ENCODE data around the gene UQCC5.

The UQCC5 gene

DNA sequence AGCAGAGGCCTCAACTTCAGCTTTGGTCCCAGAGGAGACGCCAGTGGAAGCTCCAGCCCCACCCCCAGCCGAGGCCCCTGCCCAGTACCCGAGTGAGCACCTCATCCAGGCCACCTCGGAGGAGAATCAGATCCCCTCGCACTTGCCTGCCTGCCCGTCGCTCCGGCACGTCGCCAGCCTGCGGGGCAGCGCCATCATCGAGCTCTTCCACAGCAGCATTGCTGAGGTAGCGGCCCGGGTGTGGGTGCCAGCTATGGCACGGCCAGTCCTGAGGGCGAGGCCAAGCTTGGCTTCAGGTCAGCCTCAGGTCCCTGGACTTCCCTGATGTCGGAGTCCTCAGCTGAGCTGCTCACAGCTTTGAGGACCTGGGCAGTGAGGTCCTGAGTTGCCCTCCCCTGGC lies 47.0 kb upstream of the UQCC5 start:
- Histone ChIP-seq H3K79me2 (ENCODE audit: insufficient read depth, low read depth) (no peaks in the 10 kb centered on the region), H3K4me1 (ENCODE audit: low read depth, poor library complexity, severe bottlenecking) (no peaks in the 10 kb centered on the region), H2AFZ (ENCODE audit: low read depth) (no peak overlapping the region), H3K36me3 (ENCODE audit: insufficient read depth) (no peaks in the 10 kb centered on the region; the same call in 1 of the 2 replicates), H3K9ac (no peak overlapping the region), H4K20me1 (ENCODE audit: insufficient read depth) (no peaks in the 10 kb centered on the region), H3K4me3 (IDR thresholded peaks at IDR 0.05; ENCODE audit: insufficient read depth, low read depth, low read length) (no peak overlapping the region), H3K4me2 (no peak overlapping the region), H3K27ac (no peak overlapping the region), H3K27me3 (ENCODE audit: insufficient read depth, low read depth) (no peaks in the 10 kb centered on the region)
- TF ChIP-seq, protein P1, sequence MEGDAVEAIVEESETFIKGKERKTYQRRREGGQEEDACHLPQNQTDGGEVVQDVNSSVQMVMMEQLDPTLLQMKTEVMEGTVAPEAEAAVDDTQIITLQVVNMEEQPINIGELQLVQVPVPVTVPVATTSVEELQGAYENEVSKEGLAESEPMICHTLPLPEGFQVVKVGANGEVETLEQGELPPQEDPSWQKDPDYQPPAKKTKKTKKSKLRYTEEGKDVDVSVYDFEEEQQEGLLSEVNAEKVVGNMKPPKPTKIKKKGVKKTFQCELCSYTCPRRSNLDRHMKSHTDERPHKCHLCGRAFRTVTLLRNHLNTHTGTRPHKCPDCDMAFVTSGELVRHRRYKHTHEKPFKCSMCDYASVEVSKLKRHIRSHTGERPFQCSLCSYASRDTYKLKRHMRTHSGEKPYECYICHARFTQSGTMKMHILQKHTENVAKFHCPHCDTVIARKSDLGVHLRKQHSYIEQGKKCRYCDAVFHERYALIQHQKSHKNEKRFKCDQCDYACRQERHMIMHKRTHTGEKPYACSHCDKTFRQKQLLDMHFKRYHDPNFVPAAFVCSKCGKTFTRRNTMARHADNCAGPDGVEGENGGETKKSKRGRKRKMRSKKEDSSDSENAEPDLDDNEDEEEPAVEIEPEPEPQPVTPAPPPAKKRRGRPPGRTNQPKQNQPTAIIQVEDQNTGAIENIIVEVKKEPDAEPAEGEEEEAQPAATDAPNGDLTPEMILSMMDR (conservative IDR thresholded peaks at IDR 0.05; ENCODE audit: low read depth, low read length) = no peak

DNA sequence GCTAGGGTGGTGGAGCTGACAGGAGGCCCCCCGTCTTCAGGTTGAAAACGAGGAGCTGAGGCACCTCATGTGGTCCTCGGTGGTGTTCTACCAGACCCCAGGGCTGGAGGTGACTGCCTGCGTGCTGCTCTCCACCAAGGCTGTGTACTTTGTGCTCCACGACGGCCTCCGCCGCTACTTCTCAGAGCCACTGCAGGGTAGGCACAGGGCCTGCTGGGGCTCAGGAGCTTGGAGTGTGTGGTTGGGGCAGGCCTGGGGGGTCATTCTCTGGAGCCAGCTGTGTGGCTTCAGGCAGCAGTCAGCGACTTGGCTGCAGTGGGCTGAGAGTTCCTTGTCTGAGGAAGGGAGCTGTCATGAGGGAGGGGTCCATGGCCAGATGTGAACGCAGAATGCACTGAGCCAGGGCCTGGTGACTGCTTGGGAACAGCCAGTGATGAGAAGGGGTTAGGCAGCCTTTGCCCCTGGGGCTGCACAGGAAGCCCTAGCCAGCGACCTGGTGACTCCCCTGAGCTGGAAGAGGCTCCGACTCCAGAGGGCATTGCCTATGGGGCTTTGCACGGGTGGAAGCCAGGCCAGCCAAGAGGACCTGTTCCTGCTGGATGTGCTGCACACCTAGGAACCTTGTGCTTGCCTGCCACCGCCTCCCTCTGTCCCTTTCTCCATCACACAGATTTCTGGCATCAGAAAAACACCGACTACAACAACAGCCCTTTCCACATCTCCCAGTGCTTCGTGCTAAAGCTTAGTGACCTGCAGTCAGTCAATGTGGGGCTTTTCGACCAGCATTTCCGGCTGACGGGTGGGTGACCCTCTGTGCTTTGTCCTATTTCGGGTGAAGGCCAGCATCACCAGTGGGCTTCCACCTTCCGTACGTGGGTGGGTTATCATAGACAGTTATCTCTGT lies 46.1 kb upstream of the UQCC5 start:
- Histone ChIP-seq H3K9ac (no peak overlapping the region), H3K79me2 (ENCODE audit: insufficient read depth, low read depth) (no peaks in the 10 kb centered on the region), H3K4me3 (IDR thresholded peaks at IDR 0.05; ENCODE audit: insufficient read depth, low read depth, low read length) (no peak overlapping the region), H3K4me2 (no peak overlapping the region), H3K27ac (no peak overlapping the region), H4K20me1 (ENCODE audit: insufficient read depth) (no peaks in the 10 kb centered on the region), H3K27me3 (ENCODE audit: insufficient read depth, low read depth) (no peaks in the 10 kb centered on the region), H3K36me3 (ENCODE audit: insufficient read depth) (no peaks in the 10 kb centered on the region; the same call in 1 of the 2 replicates), H3K4me1 (ENCODE audit: low read depth, poor library complexity, severe bottlenecking) (no peaks in the 10 kb centered on the region), H2AFZ (ENCODE audit: low read depth) (no peak overlapping the region)
- TF ChIP-seq, protein P1 (conservative IDR thresholded peaks at IDR 0.05; ENCODE audit: low read depth, low read length) = no peak

DNA sequence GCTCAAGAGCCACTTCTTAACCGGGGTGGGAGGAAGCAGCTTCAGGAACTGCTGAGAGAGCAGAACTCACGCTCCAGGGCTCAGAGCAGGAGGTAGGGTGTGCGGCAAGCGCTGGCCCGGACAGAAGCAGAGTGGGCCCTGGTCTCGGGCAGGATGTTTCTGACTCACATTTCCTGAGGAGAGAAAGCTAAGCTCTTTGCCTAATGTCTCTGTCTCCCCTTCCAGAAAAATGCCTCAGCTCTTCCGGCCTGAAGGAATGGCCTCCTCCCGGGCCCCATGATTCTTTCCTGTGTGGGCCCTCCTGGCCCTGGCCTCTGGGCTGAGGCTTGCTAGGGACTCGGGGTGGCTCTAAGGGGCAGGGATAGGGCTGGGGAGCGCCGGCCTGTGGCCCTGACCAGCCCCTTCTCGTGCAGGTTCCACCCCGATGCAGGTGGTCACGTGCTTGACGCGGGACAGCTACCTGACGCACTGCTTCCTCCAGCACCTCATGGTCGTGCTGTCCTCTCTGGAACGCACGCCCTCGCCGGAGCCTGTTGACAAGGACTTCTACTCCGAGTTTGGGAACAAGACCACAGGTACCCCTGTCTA lies 45.4 kb upstream of the UQCC5 start:
- no peaks in the 10 kb centered on the region for H3K79me2 ChIP-seq (ENCODE audit: insufficient read depth, low read depth)
- H4K20me1 ChIP-seq (ENCODE audit: insufficient read depth) = no peaks in the 10 kb centered on the region
- H3K4me2 ChIP-seq = no peak overlapping the region
- no peak overlapping the region for H3K4me3 ChIP-seq (IDR thresholded peaks at IDR 0.05; ENCODE audit: insufficient read depth, low read depth, low read length)
- TF ChIP-seq, protein P1 (conservative IDR thresholded peaks at IDR 0.05; ENCODE audit: low read depth, low read length) = no peak
- H3K4me1 ChIP-seq (ENCODE audit: low read depth, poor library complexity, severe bottlenecking) = no peaks in the 10 kb centered on the region
- H3K27ac ChIP-seq = no peak overlapping the region
- H3K36me3 ChIP-seq (ENCODE audit: insufficient read depth) = no peaks in the 10 kb centered on the region; the same call in 1 of the 2 replicates
- no peaks in the 10 kb centered on the region for H3K27me3 ChIP-seq (ENCODE audit: insufficient read depth, low read depth)
- H3K9ac ChIP-seq = no peak overlapping the region
- H2AFZ ChIP-seq (ENCODE audit: low read depth) = no peak overlapping the region

DNA sequence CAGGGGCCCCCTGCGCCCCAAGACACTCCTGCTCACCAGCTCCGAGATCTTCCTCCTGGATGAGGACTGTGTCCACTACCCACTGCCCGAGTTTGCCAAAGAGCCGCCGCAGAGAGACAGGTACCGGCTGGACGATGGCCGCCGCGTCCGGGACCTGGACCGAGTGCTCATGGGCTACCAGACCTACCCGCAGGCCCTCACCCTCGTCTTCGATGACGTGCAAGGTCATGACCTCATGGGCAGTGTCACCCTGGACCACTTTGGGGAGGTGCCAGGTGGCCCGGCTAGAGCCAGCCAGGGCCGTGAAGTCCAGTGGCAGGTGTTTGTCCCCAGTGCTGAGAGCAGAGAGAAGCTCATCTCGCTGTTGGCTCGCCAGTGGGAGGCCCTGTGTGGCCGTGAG lies 44.3 kb upstream of the UQCC5 start:
- H2AFZ ChIP-seq (ENCODE audit: low read depth) = no peak overlapping the region
- no peak overlapping the region for H3K27ac ChIP-seq
- no peaks in the 10 kb centered on the region for H3K4me1 ChIP-seq (ENCODE audit: low read depth, poor library complexity, severe bottlenecking)
- H3K9ac ChIP-seq = no peak overlapping the region
- no peaks in the 10 kb centered on the region for H3K27me3 ChIP-seq (ENCODE audit: insufficient read depth, low read depth)
- TF ChIP-seq, protein P1 (conservative IDR thresholded peaks at IDR 0.05; ENCODE audit: low read depth, low read length) = no peak
- no peak overlapping the region for H3K4me3 ChIP-seq (IDR thresholded peaks at IDR 0.05; ENCODE audit: insufficient read depth, low read depth, low read length)
- no peak overlapping the region for H3K4me2 ChIP-seq
- H3K79me2 ChIP-seq (ENCODE audit: insufficient read depth, low read depth) = no peaks in the 10 kb centered on the region
- H3K36me3 ChIP-seq (ENCODE audit: insufficient read depth) = no peaks in the 10 kb centered on the region; the same call in 1 of the 2 replicates
- H4K20me1 ChIP-seq (ENCODE audit: insufficient read depth) = no peaks in the 10 kb centered on the region
